K562 (cell line): ENCODE data around the gene DGKZ. TPM values are rescaled to one million over a fixed set of nuclear protein-coding genes. Genes with fewer than 3 reads are reported as not detected.

Experiments
- CEBPB ChIP-seq: fragments of 450-650 bp; IDR thresholded peaks from 2 replicates; pipeline ENCODE4 v1.6.1; 2016; ENCODE audit warnings: missing genetic modification characterization, missing compliant biosample characterization
- CHD4 ChIP-seq: fragments of 200-600 bp; sonication (generic); IDR thresholded peaks from 3 replicates; pipeline ENCODE4 v1.6.1; 2012; ENCODE audit warnings: low read depth, mild to moderate bottlenecking, mixed read lengths, low read length, inconsistent platforms; ENCODE audit not compliant: insufficient read depth, insufficient replicate concordance, poor library complexity, severe bottlenecking
- ELF2 ChIP-seq: fragments of 250-450 bp; sonication (Bioruptor Pico); IDR thresholded peaks from 2 replicates; pipeline ENCODE4 v1.5.0; 2021; ENCODE audit warnings: mild to moderate bottlenecking
- ETS2 ChIP-seq: IDR thresholded peaks from 2 replicates; pipeline ENCODE4 v1.6.1; 2016; ENCODE audit warnings: borderline replicate concordance, missing genetic modification characterization, mild to moderate bottlenecking, moderate library complexity, missing compliant biosample characterization; ENCODE audit not compliant: poor library complexity, severe bottlenecking
- FIP1L1 ChIP-seq: fragments of 200-400 bp; formaldehyde crosslinking; IDR thresholded peaks from 2 replicates; pipeline ENCODE4 v1.6.1; 2018; ENCODE audit warnings: mild to moderate bottlenecking, low read depth, low read length; ENCODE audit not compliant: poor library complexity, severe bottlenecking
- GATA2 ChIP-seq: sonication (generic); formaldehyde crosslinking; IDR thresholded peaks from 2 replicates; pipeline ENCODE4 v1.4.0; 2020; ENCODE audit warnings: mild to moderate bottlenecking, missing genetic modification reagents
- HIVEP1 ChIP-seq: fragments of 250-450 bp; sonication (Bioruptor Pico); IDR thresholded peaks from 2 replicates; pipeline ENCODE4 v1.4.0; 2020; ENCODE audit warnings: mild to moderate bottlenecking
- ID3 ChIP-seq, 2 experiments: fragments of 250-450 bp in 1 of 2; fragments of 450-650 bp in 1 of 2; sonication (Bioruptor Pico) in 1 of 2; IDR thresholded peaks; 2 replicates each; pipeline versions ENCODE4 v1.6.1 to v1.8.0; 2016 to 2021; ENCODE audit warnings: mild to moderate bottlenecking in 2 of 2, moderate library complexity in 2 of 2, missing compliant biosample characterization in 1 of 2, missing genetic modification characterization in 1 of 2
- KAT8 ChIP-seq: fragments of 450-650 bp; IDR thresholded peaks from 2 replicates; pipeline ENCODE4 v1.6.1; 2016; ENCODE audit warnings: low read depth, mild to moderate bottlenecking
- MAFF ChIP-seq: IDR thresholded peaks from 2 replicates; pipeline ENCODE4 v1.6.1; 2012; ENCODE audit warnings: low read length, improper control_type of control experiment
- NFRKB ChIP-seq: fragments of 450-650 bp; IDR thresholded peaks from 2 replicates; pipeline ENCODE4 v1.6.1; 2016; ENCODE audit warnings: low read depth
- PHTF2 ChIP-seq: fragments of 250-450 bp; sonication (Bioruptor Pico); IDR thresholded peaks from 2 replicates; pipeline ENCODE4 v1.5.0; 2021; ENCODE audit warnings: mild to moderate bottlenecking
- SMARCA4 ChIP-seq: fragments of 450-650 bp; IDR thresholded peaks from 2 replicates; pipeline ENCODE4 v1.6.1; 2016
- SMARCE1 ChIP-seq: fragments of 450-650 bp; IDR thresholded peaks from 2 replicates; pipeline ENCODE4 v1.7.1; 2016; ENCODE audit warnings: mild to moderate bottlenecking
- TSC22D4 ChIP-seq: fragments of 450-650 bp; IDR thresholded peaks from 2 replicates; pipeline ENCODE4 v1.6.1; 2016; ENCODE audit warnings: missing genetic modification characterization, missing biosample characterization, control low read depth
- ZNF140 ChIP-seq: fragments of 250-450 bp; sonication (Bioruptor Pico); IDR thresholded peaks from 2 replicates; pipeline ENCODE4 v1.8.0; 2021; ENCODE audit warnings: moderate library complexity, mild to moderate bottlenecking, inconsistent platforms
- ZNF212 ChIP-seq: fragments of 450-650 bp; formaldehyde crosslinking; IDR thresholded peaks from 2 replicates; pipeline ENCODE4 v1.4.0; 2020; ENCODE audit warnings: mild to moderate bottlenecking
- ZNF311 ChIP-seq: fragments of 250-450 bp; sonication (Bioruptor Pico); IDR thresholded peaks from 2 replicates; pipeline ENCODE4 v1.4.0; 2020; ENCODE audit warnings: mild to moderate bottlenecking, moderate library complexity
- polyA plus RNA-seq, 8 experiments: library from polyadenylated mRNA; depleted of rRNA in 4 of 8; stranded (reverse) in 5 of 8; unstranded in 3 of 8; fragments of >200 nt; fragmentation: Nextera tagmentation in 2 of 8; fragmentation: Illumina TruSeq in 1 of 8; extraction: Ambion mirVana in 2 of 8; extraction: Trizol in 1 of 8; gene quantifications; 2 replicates each; pipeline versions ENCODE4 v1.2.1 to v1.2.3, GENCODE V29; 2011 to 2014; ENCODE audit warnings: inconsistent platforms in 1 of 8, missing spikeins in 1 of 8
- total RNA-seq, 7 experiments: library from RNA; depleted of rRNA in 6 of 7; stranded (reverse); fragments of >200 nt in 6 of 7; fragmentation: Illumina TruSeq in 2 of 7; extraction: Trizol in 2 of 7; gene quantifications; 2 replicates each; pipeline versions ENCODE4 v1.2.1 to v1.2.3, GENCODE V29; 2011 to 2021; ENCODE audit warnings: low replicate concordance in 1 of 7
- TF ChIP-seq, protein P1 (sequence below): fragments of 450-650 bp; formaldehyde crosslinking; IDR thresholded peaks from 2 replicates; pipeline ENCODE4 v1.4.0; 2022; ENCODE audit warnings: missing genetic modification characterization
- TF ChIP-seq, protein P2 (sequence below): IDR thresholded peaks from 2 replicates; pipeline ENCODE4 v1.6.1; 2011; ENCODE audit not compliant: insufficient read length; ENCODE audit errors: extremely low read depth
- TF ChIP-seq, protein P3 (sequence below), 3 experiments: fragments of 200-800 bp in 1 of 3; sonication (Bioruptor generic) in 1 of 3; sonication (generic) in 1 of 3; formaldehyde crosslinking in 1 of 3; IDR thresholded peaks; 2 replicates each; pipeline versions ENCODE4 v1.6.1 to v1.8.0; 2016 to 2022; ENCODE audit warnings: mild to moderate bottlenecking in 2 of 3, missing compliant biosample characterization in 2 of 3, missing genetic modification characterization in 2 of 3, missing genetic modification reagents in 1 of 3
- TF ChIP-seq, protein P4 (sequence below): fragments of 450-650 bp; formaldehyde crosslinking; conservative IDR thresholded peaks from 2 replicates; pipeline ENCODE4 v1.4.0; 2022; ENCODE audit warnings: mild to moderate bottlenecking, missing genetic modification characterization

DGKZ gene
- total and polyA plus RNA-seq, 9 of the 15 experiments (the other 6 are each of a cell fraction or from before 2014, with no cell fraction given) = 0.51 to 100 (median 44.2) TPM

DNA sequence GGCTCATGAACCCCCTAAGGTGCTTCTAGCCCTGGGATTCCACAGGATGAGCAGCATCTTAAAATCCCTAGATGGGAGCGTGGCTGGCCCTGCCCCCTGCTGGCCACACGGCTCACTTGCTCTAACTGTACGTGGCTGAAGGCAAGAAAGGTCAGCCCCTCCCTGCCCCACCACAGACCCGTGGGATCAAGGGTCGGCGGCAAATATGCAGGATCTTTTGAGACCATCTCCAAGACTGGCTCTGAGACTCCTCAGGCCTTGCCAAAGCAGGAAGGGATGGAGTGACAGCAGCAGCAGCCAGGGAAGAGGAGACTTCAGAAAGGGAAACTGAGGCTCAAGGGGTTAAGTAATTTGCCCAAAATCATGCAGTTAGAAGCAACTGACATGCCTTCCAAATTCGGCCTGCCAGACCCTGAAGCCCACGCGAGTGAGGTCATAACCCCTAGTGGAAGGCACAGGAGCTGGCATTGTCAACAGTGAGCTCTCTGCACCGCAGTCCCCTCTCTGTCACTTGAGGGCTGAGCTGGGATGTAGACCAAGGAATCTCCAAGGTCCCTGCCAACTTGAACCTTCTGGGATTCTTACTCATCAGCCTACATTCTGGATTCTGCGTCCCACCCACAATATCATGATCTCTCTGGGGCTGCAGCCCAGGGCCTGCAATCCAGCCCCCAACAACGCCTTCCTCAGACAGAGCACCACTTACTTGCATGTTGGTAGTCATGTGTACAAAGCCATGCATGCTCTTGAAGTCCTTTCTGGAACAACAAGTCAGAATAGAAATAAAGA lies 38.4 kb upstream of the DGKZ start (continued):
- TF ChIP-seq, protein P1, sequence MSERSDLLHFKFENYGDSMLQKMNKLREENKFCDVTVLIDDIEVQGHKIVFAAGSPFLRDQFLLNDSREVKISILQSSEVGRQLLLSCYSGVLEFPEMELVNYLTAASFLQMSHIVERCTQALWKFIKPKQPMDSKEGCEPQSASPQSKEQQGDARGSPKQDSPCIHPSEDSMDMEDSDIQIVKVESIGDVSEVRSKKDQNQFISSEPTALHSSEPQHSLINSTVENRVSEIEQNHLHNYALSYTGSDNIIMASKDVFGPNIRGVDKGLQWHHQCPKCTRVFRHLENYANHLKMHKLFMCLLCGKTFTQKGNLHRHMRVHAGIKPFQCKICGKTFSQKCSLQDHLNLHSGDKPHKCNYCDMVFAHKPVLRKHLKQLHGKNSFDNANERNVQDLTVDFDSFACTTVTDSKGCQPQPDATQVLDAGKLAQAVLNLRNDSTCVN (CRISPR knock-in tag) = no peak
- no peak for TF ChIP-seq TSC22D4 (tag)
- TF ChIP-seq, protein P2, sequence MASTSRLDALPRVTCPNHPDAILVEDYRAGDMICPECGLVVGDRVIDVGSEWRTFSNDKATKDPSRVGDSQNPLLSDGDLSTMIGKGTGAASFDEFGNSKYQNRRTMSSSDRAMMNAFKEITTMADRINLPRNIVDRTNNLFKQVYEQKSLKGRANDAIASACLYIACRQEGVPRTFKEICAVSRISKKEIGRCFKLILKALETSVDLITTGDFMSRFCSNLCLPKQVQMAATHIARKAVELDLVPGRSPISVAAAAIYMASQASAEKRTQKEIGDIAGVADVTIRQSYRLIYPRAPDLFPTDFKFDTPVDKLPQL = no peak
- no peak for TF ChIP-seq ETS2 (tag)
- no peak for TF ChIP-seq SMARCE1
- TF ChIP-seq CEBPB = no peak
- TF ChIP-seq ELF2 (CRISPR knock-in tag) = no peak
- TF ChIP-seq ID3 (CRISPR knock-in tag; IDR thresholded peaks at IDR 0.05) = no peak
- TF ChIP-seq ID3 (tag; IDR thresholded peaks at IDR 0.05) = peak; percentile 89; the same call in 1 of the 2 replicates
- no peak for TF ChIP-seq FIP1L1
- TF ChIP-seq PHTF2 (CRISPR knock-in tag) = no peak
- TF ChIP-seq KAT8 = no peak
- no peak for TF ChIP-seq NFRKB
- TF ChIP-seq HIVEP1 (CRISPR knock-in tag) = no peak
- TF ChIP-seq GATA2 = no peak
- TF ChIP-seq, protein P3, sequence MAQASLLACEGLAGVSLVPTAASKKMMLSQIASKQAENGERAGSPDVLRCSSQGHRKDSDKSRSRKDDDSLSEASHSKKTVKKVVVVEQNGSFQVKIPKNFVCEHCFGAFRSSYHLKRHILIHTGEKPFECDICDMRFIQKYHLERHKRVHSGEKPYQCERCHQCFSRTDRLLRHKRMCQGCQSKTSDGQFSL (CRISPR knock-in tag; IDR thresholded peaks at IDR 0.05) = no peak
- TF ChIP-seq, protein P3 (tag; IDR thresholded peaks at IDR 0.05) = peak in 1 of 2 experiments; percentile 21; a peak in 1 of 4 replicates
- TF ChIP-seq CHD4 = no peak
- TF ChIP-seq ZNF140 (CRISPR knock-in tag) = no peak
- TF ChIP-seq ZNF311 (CRISPR knock-in tag) = no peak
- TF ChIP-seq, protein P4, sequence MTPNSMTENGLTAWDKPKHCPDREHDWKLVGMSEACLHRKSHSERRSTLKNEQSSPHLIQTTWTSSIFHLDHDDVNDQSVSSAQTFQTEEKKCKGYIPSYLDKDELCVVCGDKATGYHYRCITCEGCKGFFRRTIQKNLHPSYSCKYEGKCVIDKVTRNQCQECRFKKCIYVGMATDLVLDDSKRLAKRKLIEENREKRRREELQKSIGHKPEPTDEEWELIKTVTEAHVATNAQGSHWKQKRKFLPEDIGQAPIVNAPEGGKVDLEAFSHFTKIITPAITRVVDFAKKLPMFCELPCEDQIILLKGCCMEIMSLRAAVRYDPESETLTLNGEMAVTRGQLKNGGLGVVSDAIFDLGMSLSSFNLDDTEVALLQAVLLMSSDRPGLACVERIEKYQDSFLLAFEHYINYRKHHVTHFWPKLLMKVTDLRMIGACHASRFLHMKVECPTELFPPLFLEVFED = no peak
- TF ChIP-seq ZNF212 (CRISPR knock-in tag) = no peak
- no peak for TF ChIP-seq MAFF
- no peak for TF ChIP-seq SMARCA4
